Osteocyte (in vitro differentiated cells): ENCODE measurements around the gene TENT5A. TPM values are rescaled to one million over a fixed set of nuclear protein-coding genes. Genes with fewer than 3 reads are reported as not detected.

Source experiments
- DNase-seq: peaks from one replicate; pipeline ENCODE4 v3.0.0; 2021; ENCODE audit warnings: mixed read lengths; ENCODE audit not compliant: unreplicated experiment; ENCODE audit errors: extremely low spot score
- H3K27ac Mint-ChIP-seq: one replicate; pipeline ENCODE4 v1.8.0; 2021; ENCODE audit warnings: mild to moderate bottlenecking, mixed read lengths; ENCODE audit not compliant: unreplicated experiment
- H3K27me3 Mint-ChIP-seq: one replicate; pipeline ENCODE4 v1.8.0; 2021; ENCODE audit warnings: mixed read lengths; ENCODE audit not compliant: unreplicated experiment
- H3K36me3 Mint-ChIP-seq: one replicate; pipeline ENCODE4 v1.8.0; 2021; ENCODE audit warnings: mixed read lengths; ENCODE audit not compliant: unreplicated experiment
- H3K4me1 Mint-ChIP-seq: one replicate; pipeline ENCODE4 v1.8.0; 2021; ENCODE audit warnings: mixed read lengths; ENCODE audit not compliant: unreplicated experiment
- H3K4me3 Mint-ChIP-seq: one replicate; pipeline ENCODE4 v1.8.0; 2021; ENCODE audit warnings: mild to moderate bottlenecking, moderate library complexity, mixed read lengths; ENCODE audit not compliant: unreplicated experiment
- H3K9me3 Mint-ChIP-seq: one replicate; pipeline ENCODE4 v1.8.0; 2021; ENCODE audit warnings: mixed read lengths; ENCODE audit not compliant: unreplicated experiment
- CTCF ChIP-seq: fragments of 200-600 bp; sonication (generic); IDR thresholded peaks from 2 replicates; pipeline ENCODE4 v1.5.0; 2021; ENCODE audit warnings: antibody characterized with exemption, mild to moderate bottlenecking, moderate library complexity
- total RNA-seq: library from RNA; stranded (reverse); gene quantifications from 2 replicates; pipeline ENCODE4 v1.2.1, GENCODE V29; 2021

TENT5A gene
- total RNA-seq, 1 donor from 2014 or later, result 25.8 TPM

GRCh38 chr6:81758221-81758620, 5.7 kb upstream of the TENT5A start:
- Mint-ChIP-seq H3K9me3 (no peaks in the 10 kb centered on the region), H3K4me1 (peaks cover 48% of the 10 kb centered on the region), H3K27me3 (no peaks in the 10 kb centered on the region), H3K36me3 (no peaks in the 10 kb centered on the region), H3K27ac (no peak overlapping the region), H3K4me3 (no peak overlapping the region)
- no peak for TF ChIP-seq CTCF
- DNase-seq, result no peak

- no peak for TF ChIP-seq CTCF
- peaks cover 33% of the 10 kb centered on the region for H3K4me1 Mint-ChIP-seq
- H3K27me3 Mint-ChIP-seq, result no peaks in the 10 kb centered on the region
- DNase-seq, result no peak
- H3K36me3 Mint-ChIP-seq, result no peaks in the 10 kb centered on the region
- H3K9me3 Mint-ChIP-seq, result no peaks in the 10 kb centered on the region
- H3K4me3 Mint-ChIP-seq, result no peak overlapping the region
- H3K27ac Mint-ChIP-seq, result no peak overlapping the region
Observed at GRCh38 chr6:81756690-81757089, 4.2 kb upstream of the TENT5A start.

GRCh38 chr6:81755551-81755950, 3.1 kb upstream of the TENT5A start:
- Mint-ChIP-seq H3K27me3 (no peaks in the 10 kb centered on the region), H3K9me3 (no peaks in the 10 kb centered on the region), H3K4me3 (no peak overlapping the region), H3K4me1 (peaks cover 27% of the 10 kb centered on the region), H3K36me3 (peaks cover 4% of the 10 kb centered on the region), H3K27ac (no peak overlapping the region)
- no peak for DNase-seq
- TF ChIP-seq CTCF, result no peak

- no peaks in the 10 kb centered on the region for H3K27me3 Mint-ChIP-seq
- peaks cover 10% of the 10 kb centered on the region for H3K36me3 Mint-ChIP-seq
- H3K9me3 Mint-ChIP-seq, result no peaks in the 10 kb centered on the region
- H3K4me3 Mint-ChIP-seq, result no peak overlapping the region
- peaks cover 33% of the 10 kb centered on the region for H3K4me1 Mint-ChIP-seq
- DNase-seq, result no peak
- no peak for TF ChIP-seq CTCF
- H3K27ac Mint-ChIP-seq, result no peak overlapping the region
Observed at GRCh38 chr6:81754906-81755305, 2.4 kb upstream of the TENT5A start.

GRCh38 chr6:81753711-81754577, 1.5 kb upstream of the TENT5A start:
- Mint-ChIP-seq H3K9me3 (no peaks in the 10 kb centered on the region), H3K27ac (peak overlapping the region; percentile 99), H3K4me3 (peak overlapping the region; percentile 92), H3K36me3 (peaks cover 20% of the 10 kb centered on the region), H3K27me3 (no peaks in the 10 kb centered on the region), H3K4me1 (peaks cover 38% of the 10 kb centered on the region)
- TF ChIP-seq CTCF, result peak; percentile 70
- DNase-seq, result peak; percentile 86
